HCT116 (cell line): ENCODE data around the gene SULT2B1. TPM values are rescaled to one million over a fixed set of nuclear protein-coding genes. Genes with fewer than 3 reads are reported as not detected.
A peak's percentile ranks its signal among the peaks of the same experiment; 100 is the strongest.

ENCODE experiments used
- ATAC-seq: fragments of 200-7000 bp; cut with Tn5 transposase; 2 replicates; pipeline ENCODE4 v1.9.1; 2020; ENCODE audit warnings: mild to moderate bottlenecking, moderate library complexity
- BruUV-seq: library from RNA; stranded (reverse); fragments of 400-500 nt; replicated peaks from 2 replicates; lab custom pipeline; 2021; lab: Mats Ljungman, UMichigan
- CTCF ChIA-PET: fragments of 300-600 bp; sonication (Branson Sonifier 250); formaldehyde crosslinking; loops from one replicate; lab custom pipeline; 2021; ENCODE audit warnings: antibody characterized with exemption; lab: Charles Lee
- POLR2A ChIA-PET: fragments of 300-600, 350-600 bp; sonication (Branson Sonifier 250); formaldehyde crosslinking; loops from one replicate; lab custom pipeline; 2021; ENCODE audit warnings: antibody characterized with exemption; lab: Charles Lee
- RAD21 ChIA-PET, 2 experiments: fragments of 300-600 bp; sonication (Branson Sonifier 250); formaldehyde crosslinking; loops; one replicate each; lab custom pipeline; 2023; ENCODE audit warnings: low total read pairs in 2 of 2; ENCODE audit not compliant: uncharacterized antibody in 2 of 2, unreplicated experiment in 2 of 2, low non-redundant PET in 1 of 2; lab: Charles Lee
- DNase-seq: peaks from one replicate; pipeline ENCODE4 v3.0.0-alpha.2; 2010; ENCODE audit warnings: low read depth, low spot score
- H2AFZ ChIP-seq: fragments of 200-600 bp; shearing (Covaris generic), sonication (generic); 2 replicates; pipeline ENCODE4 v1.6.1; 2017; ENCODE audit warnings: low read depth, mixed run types, mixed read lengths, antibody characterized with exemption, low read length; ENCODE audit not compliant: poor library complexity, severe bottlenecking
- H3K27ac ChIP-seq: 2 replicates; pipeline ENCODE4 v1.5.1; 2012; ENCODE audit warnings: low read depth, low read length
- H3K27me3 ChIP-seq: fragments of 200-600 bp; sonication (generic); 2 replicates; pipeline ENCODE4 v1.6.1; 2016; ENCODE audit warnings: mixed run types, low read length, mixed read lengths; ENCODE audit not compliant: insufficient read depth
- H3K36me3 ChIP-seq, 2 experiments: fragments of 200-500 bp in 1 of 2; fragments of 200-600 bp in 1 of 2; sonication (Bioruptor generic) in 1 of 2; sonication (generic) in 1 of 2; 2 replicates each; pipeline versions ENCODE4 v1.5.1 to v1.6.1; 2014 to 2016; ENCODE audit warnings: low read length in 2 of 2, inconsistent platforms in 1 of 2, mixed read lengths in 1 of 2, mixed run types in 1 of 2; ENCODE audit not compliant: insufficient read depth in 2 of 2, control insufficient read depth in 1 of 2
- H3K4me1 ChIP-seq, 2 experiments: fragments of 200-600 bp in 1 of 2; sonication (generic) in 1 of 2; 2 replicates each; pipeline versions ENCODE4 v1.5.1 to v1.6.1; 2012 to 2017; ENCODE audit warnings: low read length in 2 of 2, inconsistent platforms in 1 of 2, mild to moderate bottlenecking in 1 of 2, mixed read lengths in 1 of 2, mixed run types in 1 of 2, moderate library complexity in 1 of 2; ENCODE audit not compliant: insufficient read depth in 2 of 2, control insufficient read depth in 1 of 2
- H3K4me2 ChIP-seq: fragments of 200-600 bp; sonication (generic); 2 replicates; pipeline ENCODE4 v1.6.1; 2017; ENCODE audit warnings: mixed run types, low read length, mixed read lengths
- H3K4me3 ChIP-seq, 2 experiments: fragments of 200-600 bp in 1 of 2; sonication (generic) in 1 of 2; replicated peaks in 1 of 2; 2 replicates each; pipeline ENCODE4 v1.5.1; 2011 to 2016; ENCODE audit warnings: low read length in 2 of 2, control low read depth in 1 of 2, low read depth in 1 of 2, mild to moderate bottlenecking in 1 of 2, mixed read lengths in 1 of 2, mixed run types in 1 of 2
- H3K79me2 ChIP-seq: fragments of 200-600 bp; sonication (generic); 2 replicates; pipeline ENCODE4 v1.6.1; 2017; ENCODE audit warnings: mild to moderate bottlenecking, mixed run types, low read length, moderate library complexity, mixed read lengths; ENCODE audit not compliant: insufficient read depth
- H3K9ac ChIP-seq: fragments of 200-600 bp; sonication (generic); 2 replicates; pipeline ENCODE4 v1.6.1; 2016; ENCODE audit warnings: low read length, mixed read lengths
- H3K9me2 ChIP-seq: fragments of 200-600 bp; sonication (generic), shearing (Covaris generic); 2 replicates; pipeline ENCODE4 v1.6.1; 2017; ENCODE audit warnings: mixed run types, mild to moderate bottlenecking, moderate library complexity; ENCODE audit not compliant: insufficient read depth
- H3K9me3 ChIP-seq, 2 experiments: fragments of 200-500 bp in 1 of 2; fragments of 200-600 bp in 1 of 2; sonication (Bioruptor generic) in 1 of 2; sonication (generic) in 1 of 2; 2 replicates each; pipeline ENCODE4 v1.6.1; 2014 to 2017; ENCODE audit warnings: low read length in 2 of 2, mixed read lengths in 2 of 2, inconsistent platforms in 1 of 2, low read depth in 1 of 2, mild to moderate bottlenecking in 1 of 2, mixed run types in 1 of 2, moderate library complexity in 1 of 2; ENCODE audit not compliant: control insufficient read depth in 1 of 2, insufficient read depth in 1 of 2
- H4K20me1 ChIP-seq: fragments of 200-600 bp; sonication (generic), shearing (Covaris generic); 2 replicates; pipeline ENCODE4 v1.6.1; 2017; ENCODE audit warnings: mixed run types, mild to moderate bottlenecking, moderate library complexity; ENCODE audit not compliant: insufficient read depth
- CEBPB ChIP-seq: IDR thresholded peaks from 2 replicates; pipeline ENCODE4 v1.6.1; 2012; ENCODE audit warnings: low read depth
- ELF1 ChIP-seq: IDR thresholded peaks from 2 replicates; pipeline ENCODE4 v1.6.1; 2012; ENCODE audit warnings: low read depth, borderline replicate concordance
- POLR2AphosphoS5 ChIP-seq: IDR thresholded peaks from 2 replicates; pipeline ENCODE4 v1.6.1; 2011; ENCODE audit warnings: mild to moderate bottlenecking, low read depth, low read length, moderate library complexity
- TCF7L2 ChIP-seq: IDR thresholded peaks from 2 replicates; pipeline ENCODE4 v1.7.0; 2011; ENCODE audit warnings: borderline replicate concordance, inconsistent platforms; ENCODE audit not compliant: insufficient read depth, insufficient read length; ENCODE audit errors: extremely low read depth
- ZNF274 ChIP-seq: fragments of 200-500 bp; sonication (Bioruptor generic); IDR thresholded peaks from 2 replicates; pipeline ENCODE4 v1.6.1; 2014; ENCODE audit warnings: mild to moderate bottlenecking, low read depth, low read length, inconsistent platforms
- intact Hi-C: fragments of 100-400 bp; cut with micrococcal nuclease; formaldehyde crosslinking; loops from 2 replicates; pipeline ENCODE4 v1.10.0; 2022
- total RNA-seq: library from RNA; stranded (reverse); gene quantifications from one replicate; pipeline ENCODE4 v1.2.1, GENCODE V29; 2021; ENCODE audit not compliant: unreplicated experiment

SULT2B1 gene
- total RNA-seq, 1 experiment from 2014 or later, result 4.8 TPM

GRCh38 chr19:48611872-48612271 lies 59.9 kb downstream of the SULT2B1 start:
- Histone ChIP-seq H3K4me1 (peaks cover 24 to 44% of the 10 kb centered on the region in 2 experiments), H3K4me2 (no peak overlapping the region), H3K9me2 (no peaks in the 10 kb centered on the region), H3K27ac (no peak overlapping the region), H3K9me3 (no peaks in the 10 kb centered on the region), H3K79me2 (peaks cover 14% of the 10 kb centered on the region), H3K9ac (no peak overlapping the region), H2AFZ (no peak overlapping the region), H4K20me1 (peaks cover 17% of the 10 kb centered on the region; the same call in 1 of the 2 replicates), H3K27me3 (no peaks in the 10 kb centered on the region), H3K36me3 (peaks cover 9 to 18% of the 10 kb centered on the region in 2 experiments; a peak in 3 of 4 replicates), H3K4me3 (no peak overlapping the region)
- no TSS peak for BruUV-seq
- TF ChIP-seq CEBPB, result no peak
- ChIA-PET POLR2A (no interaction called here), RAD21 (no interaction called here), CTCF (no interaction called here)
- ATAC-seq (no peak), DNase-seq (no peak)
- intact Hi-C loops, result no loop called here

- Histone ChIP-seq H4K20me1 (peaks cover 30% of the 10 kb centered on the region; the same call in 1 of the 2 replicates), H2AFZ (no peak overlapping the region), H3K9me3 (no peaks in the 10 kb centered on the region), H3K4me2 (no peak overlapping the region), H3K9me2 (no peaks in the 10 kb centered on the region), H3K9ac (no peak overlapping the region), H3K4me1 (peaks cover 34 to 57% of the 10 kb centered on the region in 2 experiments), H3K4me3 (no peak overlapping the region), H3K36me3 (peaks cover 19 to 32% of the 10 kb centered on the region in 2 experiments), H3K79me2 (peaks cover 27% of the 10 kb centered on the region), H3K27me3 (no peaks in the 10 kb centered on the region), H3K27ac (peak overlapping the region; percentile 86; the same call in 1 of the 2 replicates)
- intact Hi-C loops, result no loop called here
- no peak for TF ChIP-seq ELF1
- no peak for TF ChIP-seq TCF7L2
- no peak for TF ChIP-seq CEBPB
- TF ChIP-seq ZNF274, result no peak
- no peak; the same call in 1 of the 2 replicates for TF ChIP-seq POLR2AphosphoS5
- ATAC-seq (no peak), DNase-seq (no peak)
- ChIA-PET RAD21 (no interaction called here), POLR2A (interaction anchor here (1.0 to 1.1 kb wide), 2 partner anchors 24 to 126 kb away, joined by 3 read pairs; no protein-coding TSS in a partner anchor), CTCF (interaction anchor here (1.2 kb wide), 1 partner anchor 107 kb away, joined by 3 read pairs; no protein-coding TSS in a partner anchor)
- BruUV-seq, result no TSS peak
These were observed 61.3 kb downstream of the SULT2B1 start for GRCh38 chr19:48613024-48613851.
